Measurements from ENCODE around the gene HMCES.

The HMCES gene

DNA sequence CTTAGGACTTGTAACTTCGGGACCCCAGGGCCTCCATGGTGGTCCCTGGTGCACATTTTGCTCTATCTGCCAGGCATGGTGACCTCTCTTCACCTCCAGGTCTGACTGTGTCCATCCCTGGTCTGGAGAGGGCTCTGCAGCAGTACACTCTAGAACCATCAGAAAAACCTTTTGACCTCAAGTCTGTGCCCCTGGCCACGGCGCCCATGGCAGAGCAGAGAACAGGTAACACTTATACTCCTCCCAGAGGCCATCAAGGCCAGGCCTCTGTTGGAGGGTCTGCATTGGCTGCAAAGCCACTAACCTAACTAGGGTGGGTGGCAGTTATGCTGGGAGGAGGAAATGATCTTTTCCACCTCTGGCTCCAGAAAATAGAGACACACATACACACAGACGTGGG is 10.3 kb upstream of the HMCES start:
- H3K4me3 ChIP-seq (ENCODE audit: low read depth, low read length), result no peak overlapping the region
- TF ChIP-seq, protein P1, sequence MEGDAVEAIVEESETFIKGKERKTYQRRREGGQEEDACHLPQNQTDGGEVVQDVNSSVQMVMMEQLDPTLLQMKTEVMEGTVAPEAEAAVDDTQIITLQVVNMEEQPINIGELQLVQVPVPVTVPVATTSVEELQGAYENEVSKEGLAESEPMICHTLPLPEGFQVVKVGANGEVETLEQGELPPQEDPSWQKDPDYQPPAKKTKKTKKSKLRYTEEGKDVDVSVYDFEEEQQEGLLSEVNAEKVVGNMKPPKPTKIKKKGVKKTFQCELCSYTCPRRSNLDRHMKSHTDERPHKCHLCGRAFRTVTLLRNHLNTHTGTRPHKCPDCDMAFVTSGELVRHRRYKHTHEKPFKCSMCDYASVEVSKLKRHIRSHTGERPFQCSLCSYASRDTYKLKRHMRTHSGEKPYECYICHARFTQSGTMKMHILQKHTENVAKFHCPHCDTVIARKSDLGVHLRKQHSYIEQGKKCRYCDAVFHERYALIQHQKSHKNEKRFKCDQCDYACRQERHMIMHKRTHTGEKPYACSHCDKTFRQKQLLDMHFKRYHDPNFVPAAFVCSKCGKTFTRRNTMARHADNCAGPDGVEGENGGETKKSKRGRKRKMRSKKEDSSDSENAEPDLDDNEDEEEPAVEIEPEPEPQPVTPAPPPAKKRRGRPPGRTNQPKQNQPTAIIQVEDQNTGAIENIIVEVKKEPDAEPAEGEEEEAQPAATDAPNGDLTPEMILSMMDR (IDR thresholded peaks at IDR 0.05; ENCODE audit: insufficient read depth, low read depth, low read length, missing control alignments), result no peak
- no peak for DNase-seq (ENCODE audit: low read depth)

GRCh38 chr3:129271674-129272073 is 7.0 kb upstream of the HMCES start:
- no peak for DNase-seq (ENCODE audit: low read depth)
- no peak overlapping the region for H3K4me3 ChIP-seq (ENCODE audit: low read depth, low read length)
- TF ChIP-seq, protein P1 (IDR thresholded peaks at IDR 0.05; ENCODE audit: insufficient read depth, low read depth, low read length, missing control alignments), result no peak

GRCh38 chr3:129276385-129276784 is 2.3 kb upstream of the HMCES start:
- no peak overlapping the region for H3K4me3 ChIP-seq (ENCODE audit: low read depth, low read length)
- peak; percentile 95 for DNase-seq (ENCODE audit: low read depth)
- TF ChIP-seq, protein P1 (IDR thresholded peaks at IDR 0.05; ENCODE audit: insufficient read depth, low read depth, low read length, missing control alignments), result no peak

DNA sequence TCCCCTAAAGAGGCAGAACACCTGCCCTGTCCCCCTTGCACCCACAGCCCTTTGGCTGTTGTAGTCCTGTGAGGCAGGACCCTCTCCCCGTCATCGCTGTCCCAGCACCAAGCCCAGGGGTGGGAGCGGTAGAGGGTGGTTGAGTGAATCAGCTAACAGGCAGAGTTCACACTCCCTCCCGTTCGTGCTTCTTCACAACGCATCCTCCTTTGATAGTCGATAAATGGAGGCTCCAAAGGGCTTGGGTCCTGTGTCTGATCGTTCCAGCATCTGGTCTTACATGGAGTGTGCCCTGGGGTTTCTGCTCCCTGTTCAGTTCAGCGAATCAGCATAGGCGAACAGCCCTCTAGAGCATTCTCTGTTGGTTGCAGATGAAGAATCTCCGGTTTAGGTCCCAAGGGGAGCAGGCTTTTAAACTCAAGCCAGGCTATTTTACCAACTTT is 820 bp upstream of the HMCES start:
- DNase-seq (ENCODE audit: low read depth), result no peak
- H3K4me3 ChIP-seq (ENCODE audit: low read depth, low read length), result no peak overlapping the region
- TF ChIP-seq, protein P1 (IDR thresholded peaks at IDR 0.05; ENCODE audit: insufficient read depth, low read depth, low read length, missing control alignments), result no peak

GRCh38 chr3:129278966-129279906 is 566 bp downstream of the HMCES start:
- peak overlapping the region; percentile 70 for H3K4me3 ChIP-seq (ENCODE audit: low read depth, low read length)
- TF ChIP-seq, protein P1 (IDR thresholded peaks at IDR 0.05; ENCODE audit: insufficient read depth, low read depth, low read length, missing control alignments), result no peak
- DNase-seq (ENCODE audit: low read depth), result peak; percentile 61

DNA sequence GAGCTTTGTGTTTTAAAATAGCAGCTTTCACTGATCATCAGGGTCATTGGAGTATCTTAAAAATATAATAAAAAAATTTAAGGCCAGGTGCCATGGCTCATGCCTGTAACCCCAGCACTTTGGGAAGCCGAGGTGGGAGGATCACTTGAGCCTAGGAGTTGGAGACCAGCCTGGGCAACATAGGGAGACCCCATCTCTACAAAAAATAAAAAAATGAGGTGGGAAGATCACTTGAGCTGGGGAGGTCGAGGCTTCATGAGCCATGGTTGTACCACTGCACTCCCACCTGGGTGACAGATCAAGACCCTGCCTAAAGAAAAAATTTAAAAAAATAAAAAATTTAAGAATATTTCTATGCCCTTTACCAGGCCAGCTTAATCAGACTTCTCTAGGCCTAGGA is 1.5 kb downstream of the HMCES start:
- peak overlapping the region; percentile 70; the same call in 1 of the 2 replicates for H3K4me3 ChIP-seq (ENCODE audit: low read depth, low read length)
- no peak for DNase-seq (ENCODE audit: low read depth)
- TF ChIP-seq, protein P1 (IDR thresholded peaks at IDR 0.05; ENCODE audit: insufficient read depth, low read depth, low read length, missing control alignments), result no peak

All from GM12865 (cell line).